ENCODE measurements around the gene TNFRSF8. TPM values are rescaled to one million over a fixed set of nuclear protein-coding genes. Genes with fewer than 3 reads are reported as not detected.

Gene TNFRSF8
- total RNA-seq, 1 experiment from 2014 or later: 0.13 TPM

- TF ChIP-seq SIN3A (IDR thresholded peaks at IDR 0.05; ENCODE audit: borderline replicate concordance, insufficient read depth, low read depth, low read length) (no peak), CTCF (IDR thresholded peaks at IDR 0.05) (no peak), TCF7L2 (IDR thresholded peaks at IDR 0.05; ENCODE audit: low read depth, low read length) (no peak), POLR2AphosphoS5 (IDR thresholded peaks at IDR 0.05; ENCODE audit: low read depth, low read length) (no peak)
- TF ChIP-seq, protein P1, sequence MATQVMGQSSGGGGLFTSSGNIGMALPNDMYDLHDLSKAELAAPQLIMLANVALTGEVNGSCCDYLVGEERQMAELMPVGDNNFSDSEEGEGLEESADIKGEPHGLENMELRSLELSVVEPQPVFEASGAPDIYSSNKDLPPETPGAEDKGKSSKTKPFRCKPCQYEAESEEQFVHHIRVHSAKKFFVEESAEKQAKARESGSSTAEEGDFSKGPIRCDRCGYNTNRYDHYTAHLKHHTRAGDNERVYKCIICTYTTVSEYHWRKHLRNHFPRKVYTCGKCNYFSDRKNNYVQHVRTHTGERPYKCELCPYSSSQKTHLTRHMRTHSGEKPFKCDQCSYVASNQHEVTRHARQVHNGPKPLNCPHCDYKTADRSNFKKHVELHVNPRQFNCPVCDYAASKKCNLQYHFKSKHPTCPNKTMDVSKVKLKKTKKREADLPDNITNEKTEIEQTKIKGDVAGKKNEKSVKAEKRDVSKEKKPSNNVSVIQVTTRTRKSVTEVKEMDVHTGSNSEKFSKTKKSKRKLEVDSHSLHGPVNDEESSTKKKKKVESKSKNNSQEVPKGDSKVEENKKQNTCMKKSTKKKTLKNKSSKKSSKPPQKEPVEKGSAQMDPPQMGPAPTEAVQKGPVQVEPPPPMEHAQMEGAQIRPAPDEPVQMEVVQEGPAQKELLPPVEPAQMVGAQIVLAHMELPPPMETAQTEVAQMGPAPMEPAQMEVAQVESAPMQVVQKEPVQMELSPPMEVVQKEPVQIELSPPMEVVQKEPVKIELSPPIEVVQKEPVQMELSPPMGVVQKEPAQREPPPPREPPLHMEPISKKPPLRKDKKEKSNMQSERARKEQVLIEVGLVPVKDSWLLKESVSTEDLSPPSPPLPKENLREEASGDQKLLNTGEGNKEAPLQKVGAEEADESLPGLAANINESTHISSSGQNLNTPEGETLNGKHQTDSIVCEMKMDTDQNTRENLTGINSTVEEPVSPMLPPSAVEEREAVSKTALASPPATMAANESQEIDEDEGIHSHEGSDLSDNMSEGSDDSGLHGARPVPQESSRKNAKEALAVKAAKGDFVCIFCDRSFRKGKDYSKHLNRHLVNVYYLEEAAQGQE (IDR thresholded peaks at IDR 0.05; ENCODE audit: insufficient read depth in 1 of 2, low read depth in 2 of 2, low read length in 1 of 2): no peak
- ChIA-PET POLR2A (no interaction called here), CTCF (interaction anchor here (0.7 kb wide), 2 partner anchors 10 to 286 kb away, joined by 3 read pairs; no protein-coding TSS in a partner anchor)
- Histone ChIP-seq H3K36me3 (ENCODE audit: control insufficient read depth, insufficient read depth, low read length) (no peaks in the 10 kb centered on the region), H3K4me3 (ENCODE audit: low read depth in 2 of 2, low read length in 2 of 2) (no peak overlapping the region), H3K27me3 (ENCODE audit: control insufficient read depth, insufficient read depth, low read length) (no peaks in the 10 kb centered on the region), H3K9me3 (ENCODE audit: control insufficient read depth, insufficient read depth, low read depth, low read length) (no peaks in the 10 kb centered on the region), H3K4me1 (ENCODE audit: control insufficient read depth, insufficient read depth, low read length) (no peaks in the 10 kb centered on the region; the same call in 1 of the 2 replicates), H3K27ac (ENCODE audit: low read length) (no peak overlapping the region)
- intact Hi-C loops (cut with micrococcal nuclease; ENCODE audit: unreplicated experiment) (no loop called here), in situ Hi-C loops (cut with HindIII; ENCODE audit: low pct_unique_long_range_greater_than_20kb, low sequenced_read_pairs) (no loop called here)
- no peak for ATAC-seq
- no TSS peak for BruUV-seq (replicated peaks)
- DNase-seq (ENCODE audit: low read depth, low spot score): no peak
These were observed 13.5 kb upstream of the TNFRSF8 start for GRCh38 chr1:12049616-12050015.

GRCh38 chr1:12051361-12051760 lies 11.7 kb upstream of the TNFRSF8 start:
- CTCF ChIA-PET: no interaction called here
- no peak overlapping the region for H3K4me3 ChIP-seq (ENCODE audit: low read depth in 2 of 2, low read length in 2 of 2)
- intact Hi-C loops (cut with micrococcal nuclease; ENCODE audit: unreplicated experiment): no loop called here
- in situ Hi-C loops (cut with HindIII; ENCODE audit: low pct_unique_long_range_greater_than_20kb, low sequenced_read_pairs): no loop called here
- BruUV-seq (replicated peaks): no TSS peak
- no peak overlapping the region for H3K27ac ChIP-seq (ENCODE audit: low read length)
- no peak for TF ChIP-seq POLR2AphosphoS5 (IDR thresholded peaks at IDR 0.05; ENCODE audit: low read depth, low read length)
- TF ChIP-seq, protein P1 (IDR thresholded peaks at IDR 0.05; ENCODE audit: insufficient read depth in 1 of 2, low read depth in 2 of 2, low read length in 1 of 2): no peak
- TF ChIP-seq SIN3A (IDR thresholded peaks at IDR 0.05; ENCODE audit: borderline replicate concordance, insufficient read depth, low read depth, low read length): no peak
- no peak for TF ChIP-seq CTCF (IDR thresholded peaks at IDR 0.05)
- no peak for TF ChIP-seq TCF7L2 (IDR thresholded peaks at IDR 0.05; ENCODE audit: low read depth, low read length)
- no peak for ATAC-seq
- H3K27me3 ChIP-seq (ENCODE audit: control insufficient read depth, insufficient read depth, low read length): no peaks in the 10 kb centered on the region
- DNase-seq (ENCODE audit: low read depth, low spot score): no peak
- POLR2A ChIA-PET: interaction anchor here (0.6 kb wide), 2 partner anchors 11 to 125 kb away, joined by 4 to 6 read pairs; partner anchors contain the start of gene KIAA2013
- no peaks in the 10 kb centered on the region for H3K36me3 ChIP-seq (ENCODE audit: control insufficient read depth, insufficient read depth, low read length)
- no peaks in the 10 kb centered on the region; the same call in 1 of the 2 replicates for H3K4me1 ChIP-seq (ENCODE audit: control insufficient read depth, insufficient read depth, low read length)
- no peaks in the 10 kb centered on the region for H3K9me3 ChIP-seq (ENCODE audit: control insufficient read depth, insufficient read depth, low read depth, low read length)

Data from Panc1 (cell line).